Panc1 (cell line): ENCODE data around the gene BRPF1. TPM values are rescaled to one million over a fixed set of nuclear protein-coding genes. Genes with fewer than 3 reads are reported as not detected.

ENCODE experiments used
- ATAC-seq: fragments of 200-7000 bp; cut with Tn5 transposase; 2 replicates; pipeline ENCODE4 v1.9.1; 2020; ENCODE audit warnings: mild to moderate bottlenecking, moderate library complexity
- BruUV-seq: library from RNA; stranded (reverse); fragments of 400-500 nt; replicated peaks from 2 replicates; lab custom pipeline; 2021; lab: Mats Ljungman, UMichigan
- CTCF ChIA-PET: fragments of 300-600 bp; sonication (Branson Sonifier 250); formaldehyde crosslinking; loops from one replicate; lab custom pipeline; 2022; ENCODE audit warnings: antibody characterized with exemption; lab: Charles Lee
- POLR2A ChIA-PET: fragments of 300-600 bp; sonication (Branson Sonifier 250); formaldehyde crosslinking; loops from one replicate; lab custom pipeline; 2022; ENCODE audit warnings: antibody characterized with exemption; lab: Charles Lee
- DNase-seq: peaks from one replicate; pipeline ENCODE4 v3.0.0-alpha.2; 2010; ENCODE audit warnings: low read depth, low spot score
- H3K27ac ChIP-seq: 2 replicates; pipeline ENCODE4 v1.5.1; 2011; ENCODE audit warnings: mild to moderate bottlenecking, low read length, inconsistent platforms
- H3K27me3 ChIP-seq: fragments of 200-500 bp; sonication (Bioruptor generic); 2 replicates; pipeline ENCODE4 v1.6.0; 2014; ENCODE audit warnings: low read length, inconsistent platforms; ENCODE audit not compliant: control insufficient read depth, insufficient read depth
- H3K36me3 ChIP-seq: fragments of 200-500 bp; sonication (Bioruptor generic); 2 replicates; pipeline ENCODE4 v1.5.1; 2014; ENCODE audit warnings: inconsistent platforms, mild to moderate bottlenecking, low read length, moderate library complexity; ENCODE audit not compliant: control insufficient read depth, insufficient read depth
- H3K4me1 ChIP-seq: 2 replicates; pipeline ENCODE4 v1.5.1; 2011; ENCODE audit warnings: inconsistent platforms, mild to moderate bottlenecking, low read length, moderate library complexity; ENCODE audit not compliant: control insufficient read depth, insufficient read depth
- H3K4me3 ChIP-seq, 2 experiments: 2 replicates each; pipeline ENCODE4 v1.5.1; 2011 to 2012; ENCODE audit warnings: low read depth in 2 of 2, low read length in 2 of 2, mild to moderate bottlenecking in 2 of 2, inconsistent platforms in 1 of 2, moderate library complexity in 1 of 2
- H3K9me3 ChIP-seq: fragments of 200-500 bp; sonication (Bioruptor generic); 2 replicates; pipeline ENCODE4 v1.5.1; 2014; ENCODE audit warnings: low read depth, mild to moderate bottlenecking, inconsistent platforms, low read length, moderate library complexity; ENCODE audit not compliant: control insufficient read depth, insufficient read depth
- POLR2AphosphoS5 ChIP-seq: IDR thresholded peaks from 2 replicates; pipeline ENCODE4 v1.6.1; 2012; ENCODE audit warnings: mild to moderate bottlenecking, low read depth, low read length, moderate library complexity
- SIN3A ChIP-seq: IDR thresholded peaks from 2 replicates; pipeline ENCODE4 v1.6.1; 2012; ENCODE audit warnings: low read depth, mild to moderate bottlenecking, low read length, moderate library complexity, borderline replicate concordance; ENCODE audit not compliant: insufficient read depth
- TCF7L2 ChIP-seq: IDR thresholded peaks from 2 replicates; pipeline ENCODE4 v1.6.1; 2011; ENCODE audit warnings: mild to moderate bottlenecking, low read depth, low read length, inconsistent platforms
- in situ Hi-C: cut with HindIII; loops from 2 replicates; pipeline ENCODE4 v1.10.0; 2016; ENCODE audit warnings: low sequenced_read_pairs, low pct_unique_long_range_greater_than_20kb
- intact Hi-C: fragments of 100-400 bp; cut with micrococcal nuclease; formaldehyde crosslinking; loops from one replicate; pipeline ENCODE4 v1.10.0; 2022; ENCODE audit not compliant: unreplicated experiment
- total RNA-seq: library from RNA; stranded (reverse); gene quantifications from one replicate; pipeline ENCODE4 v1.2.1, GENCODE V29; 2021; ENCODE audit not compliant: unreplicated experiment
- TF ChIP-seq, protein P1 (sequence below): fragments of 450-650 bp; IDR thresholded peaks from 2 replicates; pipeline ENCODE4 v1.5.1; 2017; ENCODE audit warnings: mild to moderate bottlenecking
- TF ChIP-seq, protein P2 (sequence below), 2 experiments: IDR thresholded peaks; 2 replicates each; pipeline ENCODE4 v1.6.1; 2011 to 2012; ENCODE audit warnings: low read depth in 2 of 2, control low read depth in 1 of 2, low read length in 1 of 2, mild to moderate bottlenecking in 1 of 2, moderate library complexity in 1 of 2; ENCODE audit not compliant: insufficient read depth in 1 of 2

The BRPF1 gene
- total RNA-seq, 1 experiment from 2014 or later = 17.4 TPM

DNA sequence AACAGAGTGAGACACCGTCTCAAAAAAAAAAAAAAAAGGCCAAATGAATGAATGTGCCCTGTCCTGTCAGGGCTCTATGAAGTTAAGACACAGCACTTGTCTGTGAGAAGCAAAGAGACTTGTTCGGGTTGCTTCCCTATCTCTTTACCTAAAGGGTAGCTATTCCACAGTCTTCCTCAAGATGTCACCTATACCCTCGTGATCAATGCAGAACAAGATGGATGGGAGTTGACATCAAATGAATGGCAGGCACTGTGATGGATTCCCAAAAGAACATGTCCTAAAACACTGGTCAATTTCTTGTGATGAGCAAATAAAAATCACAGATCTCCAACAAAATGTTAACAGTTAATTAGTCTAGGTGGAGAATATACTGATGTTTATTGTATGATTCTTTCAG lies 51.2 kb downstream of the BRPF1 start:
- CTCF ChIA-PET = interaction anchor here (1.1 kb wide), 1 partner anchor 44 kb away, joined by 3 read pairs; no protein-coding TSS in a partner anchor
- no peak overlapping the region for H3K4me3 ChIP-seq
- no peaks in the 10 kb centered on the region for H3K9me3 ChIP-seq
- no peaks in the 10 kb centered on the region for H3K4me1 ChIP-seq
- DNase-seq (no peak), ATAC-seq (peak; percentile 67; the same call in 1 of the 2 replicates)
- in situ Hi-C loops (no loop called here), intact Hi-C loops (no loop called here)
- POLR2A ChIA-PET = no interaction called here
- TF ChIP-seq, protein P1, sequence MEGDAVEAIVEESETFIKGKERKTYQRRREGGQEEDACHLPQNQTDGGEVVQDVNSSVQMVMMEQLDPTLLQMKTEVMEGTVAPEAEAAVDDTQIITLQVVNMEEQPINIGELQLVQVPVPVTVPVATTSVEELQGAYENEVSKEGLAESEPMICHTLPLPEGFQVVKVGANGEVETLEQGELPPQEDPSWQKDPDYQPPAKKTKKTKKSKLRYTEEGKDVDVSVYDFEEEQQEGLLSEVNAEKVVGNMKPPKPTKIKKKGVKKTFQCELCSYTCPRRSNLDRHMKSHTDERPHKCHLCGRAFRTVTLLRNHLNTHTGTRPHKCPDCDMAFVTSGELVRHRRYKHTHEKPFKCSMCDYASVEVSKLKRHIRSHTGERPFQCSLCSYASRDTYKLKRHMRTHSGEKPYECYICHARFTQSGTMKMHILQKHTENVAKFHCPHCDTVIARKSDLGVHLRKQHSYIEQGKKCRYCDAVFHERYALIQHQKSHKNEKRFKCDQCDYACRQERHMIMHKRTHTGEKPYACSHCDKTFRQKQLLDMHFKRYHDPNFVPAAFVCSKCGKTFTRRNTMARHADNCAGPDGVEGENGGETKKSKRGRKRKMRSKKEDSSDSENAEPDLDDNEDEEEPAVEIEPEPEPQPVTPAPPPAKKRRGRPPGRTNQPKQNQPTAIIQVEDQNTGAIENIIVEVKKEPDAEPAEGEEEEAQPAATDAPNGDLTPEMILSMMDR = no peak
- TF ChIP-seq POLR2AphosphoS5 = no peak
- TF ChIP-seq, protein P2, sequence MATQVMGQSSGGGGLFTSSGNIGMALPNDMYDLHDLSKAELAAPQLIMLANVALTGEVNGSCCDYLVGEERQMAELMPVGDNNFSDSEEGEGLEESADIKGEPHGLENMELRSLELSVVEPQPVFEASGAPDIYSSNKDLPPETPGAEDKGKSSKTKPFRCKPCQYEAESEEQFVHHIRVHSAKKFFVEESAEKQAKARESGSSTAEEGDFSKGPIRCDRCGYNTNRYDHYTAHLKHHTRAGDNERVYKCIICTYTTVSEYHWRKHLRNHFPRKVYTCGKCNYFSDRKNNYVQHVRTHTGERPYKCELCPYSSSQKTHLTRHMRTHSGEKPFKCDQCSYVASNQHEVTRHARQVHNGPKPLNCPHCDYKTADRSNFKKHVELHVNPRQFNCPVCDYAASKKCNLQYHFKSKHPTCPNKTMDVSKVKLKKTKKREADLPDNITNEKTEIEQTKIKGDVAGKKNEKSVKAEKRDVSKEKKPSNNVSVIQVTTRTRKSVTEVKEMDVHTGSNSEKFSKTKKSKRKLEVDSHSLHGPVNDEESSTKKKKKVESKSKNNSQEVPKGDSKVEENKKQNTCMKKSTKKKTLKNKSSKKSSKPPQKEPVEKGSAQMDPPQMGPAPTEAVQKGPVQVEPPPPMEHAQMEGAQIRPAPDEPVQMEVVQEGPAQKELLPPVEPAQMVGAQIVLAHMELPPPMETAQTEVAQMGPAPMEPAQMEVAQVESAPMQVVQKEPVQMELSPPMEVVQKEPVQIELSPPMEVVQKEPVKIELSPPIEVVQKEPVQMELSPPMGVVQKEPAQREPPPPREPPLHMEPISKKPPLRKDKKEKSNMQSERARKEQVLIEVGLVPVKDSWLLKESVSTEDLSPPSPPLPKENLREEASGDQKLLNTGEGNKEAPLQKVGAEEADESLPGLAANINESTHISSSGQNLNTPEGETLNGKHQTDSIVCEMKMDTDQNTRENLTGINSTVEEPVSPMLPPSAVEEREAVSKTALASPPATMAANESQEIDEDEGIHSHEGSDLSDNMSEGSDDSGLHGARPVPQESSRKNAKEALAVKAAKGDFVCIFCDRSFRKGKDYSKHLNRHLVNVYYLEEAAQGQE (IDR thresholded peaks at IDR 0.05; ENCODE audit: insufficient read depth in 1 of 2, low read depth in 2 of 2, low read length in 1 of 2) = no peak
- no peak for TF ChIP-seq SIN3A
- TF ChIP-seq TCF7L2 = no peak
- no peaks in the 10 kb centered on the region for H3K27me3 ChIP-seq
- no TSS peak for BruUV-seq
- no peaks in the 10 kb centered on the region for H3K36me3 ChIP-seq
- H3K27ac ChIP-seq = no peak overlapping the region

DNA sequence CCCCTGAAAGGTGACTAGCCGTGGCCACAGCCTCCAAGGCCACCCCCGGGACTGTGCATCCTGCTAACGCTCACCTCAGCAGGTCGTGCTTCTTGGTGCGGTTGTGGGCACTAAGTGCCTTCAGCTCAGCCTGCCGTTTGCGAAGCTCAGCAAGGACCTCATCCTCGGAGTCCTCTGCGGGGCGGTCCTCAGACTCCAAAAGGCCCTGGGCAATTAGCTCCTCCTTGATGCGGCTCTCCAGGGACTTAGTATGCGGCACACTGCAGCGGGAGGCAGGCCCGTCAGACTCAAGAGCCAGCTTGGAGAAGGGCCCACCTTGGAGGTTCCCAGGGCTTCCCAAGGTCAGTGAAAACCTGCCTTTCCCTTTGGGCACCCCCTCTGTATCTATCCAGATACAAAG lies 52.4 kb downstream of the BRPF1 start:
- H3K36me3 ChIP-seq = no peaks in the 10 kb centered on the region
- intact Hi-C loops (no loop called here), in situ Hi-C loops (no loop called here)
- no TSS peak for BruUV-seq
- no peaks in the 10 kb centered on the region for H3K4me1 ChIP-seq
- no peak overlapping the region for H3K27ac ChIP-seq
- ATAC-seq (no peak), DNase-seq (no peak)
- no peaks in the 10 kb centered on the region for H3K27me3 ChIP-seq
- POLR2A ChIA-PET = no interaction called here
- H3K4me3 ChIP-seq = no peak overlapping the region
- no peaks in the 10 kb centered on the region for H3K9me3 ChIP-seq
- CTCF ChIA-PET = no interaction called here
- TF ChIP-seq SIN3A = no peak
- TF ChIP-seq TCF7L2 = no peak
- no peak for TF ChIP-seq POLR2AphosphoS5
- TF ChIP-seq, protein P1 = no peak
- TF ChIP-seq, protein P2 (IDR thresholded peaks at IDR 0.05; ENCODE audit: insufficient read depth in 1 of 2, low read depth in 2 of 2, low read length in 1 of 2) = no peak
